GM18511 (cell line): ENCODE results near the gene TUBB2B.
"Not testable (repeated sequence)": the region's sequence is repeated elsewhere in the genome, so short reads cannot be mapped to it uniquely, and the experiment has no call there.

ENCODE experiments used
- ATAC-seq: cut with Tn5 transposase; IDR thresholded peaks from one replicate; pipeline ENCODE4 v1.9.1; 2021; ENCODE audit warnings: mild to moderate bottlenecking, moderate library complexity; ENCODE audit not compliant: unreplicated experiment

The TUBB2B gene

GRCh38 chr6:3190779-3191178, 36.7 kb downstream of the TUBB2B start:
- ATAC-seq: no peak

GRCh38 chr6:3190056-3190455, 37.4 kb downstream of the TUBB2B start:
- no peak for ATAC-seq

- ATAC-seq: not testable (repeated sequence)
These were observed 38.3 kb downstream of the TUBB2B start for GRCh38 chr6:3189192-3189591.

GRCh38 chr6:3188262-3188661, 39.2 kb downstream of the TUBB2B start:
- no peak for ATAC-seq

GRCh38 chr6:3186974-3187382, 40.5 kb downstream of the TUBB2B start:
- ATAC-seq: no peak

- ATAC-seq: no peak
These were observed 44.4 kb downstream of the TUBB2B start for GRCh38 chr6:3183066-3183465.

GRCh38 chr6:3181105-3181504, 46.3 kb downstream of the TUBB2B start:
- no peak for ATAC-seq

- ATAC-seq: not testable (repeated sequence)
These were observed 47.5 kb downstream of the TUBB2B start for GRCh38 chr6:3179945-3180344.

- ATAC-seq: not testable (repeated sequence)
These were observed 48.8 kb downstream of the TUBB2B start for GRCh38 chr6:3178666-3179065.

- no peak for ATAC-seq
These were observed 50.7 kb downstream of the TUBB2B start for GRCh38 chr6:3176562-3177355.

- no peak for ATAC-seq
These were observed 51.6 kb downstream of the TUBB2B start for GRCh38 chr6:3175715-3176402.
